Measurements from ENCODE around the gene SLC12A3. TPM values are rescaled to one million over a fixed set of nuclear protein-coding genes. Genes with fewer than 3 reads are reported as not detected.

The SLC12A3 gene
- total RNA-seq, 4 donors from 2014 or later: not detected

- DNase-seq (ENCODE audit: extremely low spot score): no peak
- Histone ChIP-seq H3K4me3 (no peak overlapping the region), H3K27me3 (no peaks in the 10 kb centered on the region), H3K36me3 (peaks cover 36 to 70% (median 61%) of the 10 kb centered on the region in 4 donors), H3K9me3 (no peaks in the 10 kb centered on the region), H3K4me1 (peaks cover 0 to 4% (median 0%) of the 10 kb centered on the region in 4 donors), H3K27ac (replicated peaks in 1 of 4) (no peak overlapping the region)
- intact Hi-C loops (cut with DNase I): loop anchor here (5.0 kb wide), 1 partner anchor 80 kb away; the partner anchor contains the start of gene SLC12A3
- TF ChIP-seq POLR2AphosphoS5 (IDR thresholded peaks at IDR 0.05): no peak
- no peak for TF ChIP-seq POLR2A (IDR thresholded peaks at IDR 0.05; ENCODE audit: low read depth)
- TF ChIP-seq EP300 (IDR thresholded peaks at IDR 0.05): no peak
- no peak for TF ChIP-seq CTCF (IDR thresholded peaks at IDR 0.05)
- WGBS: 89% methylated on average over 10 of the region's 10 CpGs
Measured at GRCh38 chr16:56946767-56947603, 82.0 kb downstream of the SLC12A3 start.

GRCh38 chr16:56947604-56947995 lies 82.6 kb downstream of the SLC12A3 start:
- peaks cover 30 to 64% (median 54%) of the 10 kb centered on the region in 4 donors for H3K36me3 ChIP-seq

GRCh38 chr16:56948234-56948633 lies 83.2 kb downstream of the SLC12A3 start:
- Histone ChIP-seq H3K27ac (replicated peaks in 1 of 4) (no peak overlapping the region), H3K27me3 (no peaks in the 10 kb centered on the region), H3K9me3 (no peaks in the 10 kb centered on the region), H3K36me3 (peaks cover 23 to 57% (median 48%) of the 10 kb centered on the region in 4 donors), H3K4me1 (no peaks in the 10 kb centered on the region), H3K4me3 (no peak overlapping the region)
- no peak for TF ChIP-seq EP300 (IDR thresholded peaks at IDR 0.05)
- DNase-seq (ENCODE audit: extremely low spot score): no peak
- over 99% methylated on average over 6 of the region's 6 CpGs for WGBS
- intact Hi-C loops (cut with DNase I): loop anchor here (5.0 kb wide), 1 partner anchor 81 kb away; the partner anchor contains the start of gene SLC12A3

More at GRCh38 chr16:56947604-56947995, 82.6 kb downstream of the SLC12A3 start:
- 84% methylated on average over 2 of the region's 2 CpGs for WGBS
- no peak overlapping the region for H3K4me3 ChIP-seq
- H3K9me3 ChIP-seq: no peaks in the 10 kb centered on the region
- no peak overlapping the region for H3K27ac ChIP-seq (replicated peaks in 1 of 4)
- no peaks in the 10 kb centered on the region for H3K27me3 ChIP-seq
- intact Hi-C loops (cut with DNase I): loop anchor here (5.0 kb wide), 1 partner anchor 80 kb away; the partner anchor contains the start of gene SLC12A3
- H3K4me1 ChIP-seq: peaks cover 0 to 2% (median 0%) of the 10 kb centered on the region in 4 donors
- no peak for DNase-seq (ENCODE audit: extremely low spot score)
- TF ChIP-seq CTCF (IDR thresholded peaks at IDR 0.05) (no peak), EP300 (IDR thresholded peaks at IDR 0.05) (no peak), POLR2AphosphoS5 (IDR thresholded peaks at IDR 0.05) (no peak), POLR2A (IDR thresholded peaks at IDR 0.05; ENCODE audit: low read depth) (no peak)

- H3K9me3 ChIP-seq: no peaks in the 10 kb centered on the region
- intact Hi-C loops (cut with DNase I): no loop called here
- H3K27me3 ChIP-seq: no peaks in the 10 kb centered on the region
- peaks cover 5 to 39% (median 30%) of the 10 kb centered on the region in 4 donors for H3K36me3 ChIP-seq
- DNase-seq (ENCODE audit: extremely low spot score): no peak
- TF ChIP-seq CTCF (IDR thresholded peaks at IDR 0.05): no peak
- no peak for TF ChIP-seq POLR2AphosphoS5 (IDR thresholded peaks at IDR 0.05)
- no peak for TF ChIP-seq EP300 (IDR thresholded peaks at IDR 0.05)
- TF ChIP-seq POLR2A (IDR thresholded peaks at IDR 0.05; ENCODE audit: low read depth): no peak
- H3K4me3 ChIP-seq: no peak overlapping the region
- WGBS: 96% methylated on average over 4 of the region's 4 CpGs
- no peaks in the 10 kb centered on the region for H3K4me1 ChIP-seq
- no peak overlapping the region for H3K27ac ChIP-seq (replicated peaks in 1 of 4)
Measured at GRCh38 chr16:56950051-56950450, 85.0 kb downstream of the SLC12A3 start.

- WGBS: 83% methylated on average over 7 of the region's 7 CpGs
- no peak for TF ChIP-seq POLR2AphosphoS5 (IDR thresholded peaks at IDR 0.05)
- no peak for TF ChIP-seq EP300 (IDR thresholded peaks at IDR 0.05)
- TF ChIP-seq CTCF (IDR thresholded peaks at IDR 0.05): no peak
- no peak for TF ChIP-seq POLR2A (IDR thresholded peaks at IDR 0.05; ENCODE audit: low read depth)
- H3K4me3 ChIP-seq: no peak overlapping the region
- no peak overlapping the region for H3K27ac ChIP-seq (replicated peaks in 1 of 4)
- H3K4me1 ChIP-seq: no peaks in the 10 kb centered on the region
- intact Hi-C loops (cut with DNase I): no loop called here
- no peaks in the 10 kb centered on the region for H3K9me3 ChIP-seq
- no peaks in the 10 kb centered on the region for H3K27me3 ChIP-seq
- no peak for DNase-seq (ENCODE audit: extremely low spot score)
- peaks cover 1 to 35% (median 26%) of the 10 kb centered on the region in 4 donors for H3K36me3 ChIP-seq
Measured at GRCh38 chr16:56950455-56950854, 85.4 kb downstream of the SLC12A3 start.

Data from esophagus muscularis mucosa (tissue), 4 donors.